Prostate gland (tissue), 2 donors: ENCODE data around the gene DLG2.
"Not testable (repeated sequence)": the region's sequence is repeated elsewhere in the genome, so short reads cannot be mapped to it uniquely, and the experiment has no call there.

ENCODE experiments used
- POLR2A ChIP-seq: fragments of 450-650 bp; IDR thresholded peaks from one replicate; pipeline ENCODE4 v1.6.1; 2016; ENCODE audit warnings: antibody characterized with exemption, mild to moderate bottlenecking
- POLR2AphosphoS5 ChIP-seq: sonication (generic); formaldehyde crosslinking; IDR thresholded peaks from one replicate; pipeline ENCODE4 v1.6.1; 2017; ENCODE audit warnings: antibody characterized with exemption
- TF ChIP-seq, protein P1 (sequence below), 4 experiments: fragments of 200-600 bp in 2 of 4; fragments of 450-650 bp in 2 of 4; sonication (generic) in 2 of 4; IDR thresholded peaks; 1 replicate in 3 of 4; 2 replicates in 1 of 4; pipeline ENCODE4 v1.5.1; 2016 to 2019; ENCODE audit warnings: antibody characterized with exemption in 4 of 4, mild to moderate bottlenecking in 2 of 4, moderate library complexity in 2 of 4

DNA sequence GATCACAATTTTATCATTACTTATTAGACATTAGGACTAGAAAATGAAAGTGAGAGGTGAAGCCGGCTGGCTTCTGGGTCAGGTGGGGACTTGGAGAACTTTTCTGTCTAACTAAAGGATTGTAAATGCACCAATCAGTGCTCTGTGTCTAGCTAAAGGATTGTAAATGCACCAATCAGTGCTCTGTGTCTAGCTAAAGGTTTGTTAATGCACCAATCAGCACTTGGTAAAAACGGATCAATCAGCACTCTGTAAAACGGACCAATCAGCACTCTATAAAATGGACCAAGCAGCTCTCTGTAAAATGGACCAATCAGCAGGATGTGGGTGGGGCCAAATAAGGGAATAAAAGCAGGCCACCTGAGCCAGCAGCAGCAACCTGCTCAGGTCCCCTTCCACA, 20.9 kb downstream of the DLG2 start:
- not testable (repeated sequence) for TF ChIP-seq POLR2A, POLR2AphosphoS5
- TF ChIP-seq, protein P1, sequence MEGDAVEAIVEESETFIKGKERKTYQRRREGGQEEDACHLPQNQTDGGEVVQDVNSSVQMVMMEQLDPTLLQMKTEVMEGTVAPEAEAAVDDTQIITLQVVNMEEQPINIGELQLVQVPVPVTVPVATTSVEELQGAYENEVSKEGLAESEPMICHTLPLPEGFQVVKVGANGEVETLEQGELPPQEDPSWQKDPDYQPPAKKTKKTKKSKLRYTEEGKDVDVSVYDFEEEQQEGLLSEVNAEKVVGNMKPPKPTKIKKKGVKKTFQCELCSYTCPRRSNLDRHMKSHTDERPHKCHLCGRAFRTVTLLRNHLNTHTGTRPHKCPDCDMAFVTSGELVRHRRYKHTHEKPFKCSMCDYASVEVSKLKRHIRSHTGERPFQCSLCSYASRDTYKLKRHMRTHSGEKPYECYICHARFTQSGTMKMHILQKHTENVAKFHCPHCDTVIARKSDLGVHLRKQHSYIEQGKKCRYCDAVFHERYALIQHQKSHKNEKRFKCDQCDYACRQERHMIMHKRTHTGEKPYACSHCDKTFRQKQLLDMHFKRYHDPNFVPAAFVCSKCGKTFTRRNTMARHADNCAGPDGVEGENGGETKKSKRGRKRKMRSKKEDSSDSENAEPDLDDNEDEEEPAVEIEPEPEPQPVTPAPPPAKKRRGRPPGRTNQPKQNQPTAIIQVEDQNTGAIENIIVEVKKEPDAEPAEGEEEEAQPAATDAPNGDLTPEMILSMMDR (IDR thresholded peaks at IDR 0.05) = not testable (repeated sequence)
